WTC11 (cell line): ENCODE measurements around the gene SLCO2A1. TPM values are rescaled to one million over a fixed set of nuclear protein-coding genes. Genes with fewer than 3 reads are reported as not detected.

Experiments
- ATAC-seq: fragments of 200-7000 bp; cut with Tn5 transposase; 2 replicates; pipeline ENCODE4 v1.10.0; 2021; ENCODE audit warnings: mild to moderate bottlenecking, moderate library complexity
- CTCF ChIA-PET: fragments of 300-600 bp; sonication (Branson Sonifier 250); formaldehyde crosslinking; loops from one replicate; lab custom pipeline; 2021; ENCODE audit warnings: antibody characterized with exemption; lab: Charles Lee
- POLR2A ChIA-PET: fragments of 350-600 bp; sonication (Branson Sonifier 250); formaldehyde crosslinking; loops from one replicate; lab custom pipeline; 2021; ENCODE audit warnings: antibody characterized with exemption; lab: Charles Lee
- DNase-seq: peaks from one replicate; pipeline ENCODE4 v3.0.0; 2021; ENCODE audit warnings: low spot score
- H3K27ac Mint-ChIP-seq: 2 replicates; pipeline ENCODE4 v1.8.0; 2021; ENCODE audit warnings: mixed read lengths
- H3K27me3 Mint-ChIP-seq: 2 replicates; pipeline ENCODE4 v1.8.0; 2021; ENCODE audit warnings: low read depth, mild to moderate bottlenecking, moderate library complexity, mixed read lengths
- H3K36me3 Mint-ChIP-seq: 2 replicates; pipeline ENCODE4 v1.8.0; 2021; ENCODE audit warnings: mixed read lengths
- H3K4me1 Mint-ChIP-seq: 2 replicates; pipeline ENCODE4 v1.8.0; 2022; ENCODE audit warnings: mixed read lengths
- H3K4me3 Mint-ChIP-seq: 2 replicates; pipeline ENCODE4 v1.8.0; 2021; ENCODE audit warnings: mild to moderate bottlenecking, moderate library complexity, mixed read lengths
- H3K9me3 Mint-ChIP-seq: 2 replicates; pipeline ENCODE4 v1.8.0; 2021; ENCODE audit warnings: mixed read lengths
- AR ChIP-seq: fragments of 250-450 bp; sonication (Bioruptor Pico); IDR thresholded peaks from 2 replicates; pipeline ENCODE4 v1.9.0; 2021; ENCODE audit warnings: mild to moderate bottlenecking
- CREB1 ChIP-seq: sonication (generic); formaldehyde crosslinking; IDR thresholded peaks from 2 replicates; pipeline ENCODE4 v1.8.0; 2023; ENCODE audit warnings: mild to moderate bottlenecking, missing genetic modification reagents
- CTCF ChIP-seq: fragments of 200-600 bp; IDR thresholded peaks from 2 replicates; pipeline ENCODE4 v1.8.0; 2022; ENCODE audit warnings: antibody characterized with exemption
- E2F1 ChIP-seq: sonication (generic); formaldehyde crosslinking; IDR thresholded peaks from 2 replicates; pipeline ENCODE4 v1.8.0; 2022; ENCODE audit warnings: mild to moderate bottlenecking, missing genetic modification reagents
- ERG ChIP-seq: fragments of 250-450 bp; sonication (Bioruptor Pico); IDR thresholded peaks from 2 replicates; pipeline ENCODE4 v1.8.0; 2021; ENCODE audit warnings: mild to moderate bottlenecking
- ESRRA ChIP-seq: sonication (generic); formaldehyde crosslinking; IDR thresholded peaks from 2 replicates; pipeline ENCODE4 v1.8.1; 2022; ENCODE audit warnings: mild to moderate bottlenecking, missing genetic modification reagents, borderline replicate concordance
- ETV6 ChIP-seq: sonication (generic); formaldehyde crosslinking; IDR thresholded peaks from 2 replicates; pipeline ENCODE4 v1.8.1; 2022; ENCODE audit warnings: mild to moderate bottlenecking, missing genetic modification reagents
- FOXK1 ChIP-seq: sonication (generic); formaldehyde crosslinking; IDR thresholded peaks from 2 replicates; pipeline ENCODE4 v1.8.0; 2022; ENCODE audit warnings: mild to moderate bottlenecking, moderate library complexity, missing genetic modification reagents
- HMGA2 ChIP-seq: fragments of 250-450 bp; sonication (Bioruptor Pico); IDR thresholded peaks from 2 replicates; pipeline ENCODE4 v1.4.0; 2021; ENCODE audit warnings: mild to moderate bottlenecking, moderate library complexity
- KAT7 ChIP-seq: sonication (generic); formaldehyde crosslinking; IDR thresholded peaks from 2 replicates; pipeline ENCODE4 v1.8.1; 2023; ENCODE audit warnings: missing genetic modification reagents, mild to moderate bottlenecking, borderline replicate concordance
- MLX ChIP-seq: sonication (generic); formaldehyde crosslinking; IDR thresholded peaks from 2 replicates; pipeline ENCODE4 v1.8.1; 2023; ENCODE audit warnings: mild to moderate bottlenecking, missing genetic modification reagents, moderate library complexity
- MYBL2 ChIP-seq: sonication (generic); formaldehyde crosslinking; IDR thresholded peaks from 2 replicates; pipeline ENCODE4 v1.8.1; 2023; ENCODE audit warnings: mild to moderate bottlenecking, moderate library complexity, missing genetic modification reagents
- PRDM15 ChIP-seq: sonication (generic); formaldehyde crosslinking; IDR thresholded peaks from 2 replicates; pipeline ENCODE4 v1.8.0; 2022; ENCODE audit warnings: missing genetic modification reagents
- SOX15 ChIP-seq: fragments of 250-450 bp; sonication (Bioruptor Pico); IDR thresholded peaks from 2 replicates; pipeline ENCODE4 v1.9.0; 2021; ENCODE audit warnings: mild to moderate bottlenecking
- USF1 ChIP-seq: sonication (generic); formaldehyde crosslinking; IDR thresholded peaks from 2 replicates; pipeline ENCODE4 v1.8.0; 2022; ENCODE audit warnings: mild to moderate bottlenecking, missing genetic modification reagents
- ZNF281 ChIP-seq: sonication (generic); formaldehyde crosslinking; IDR thresholded peaks from 2 replicates; pipeline ENCODE4 v1.8.0; 2023; ENCODE audit warnings: mild to moderate bottlenecking, missing genetic modification reagents
- ZNF317 ChIP-seq: sonication (generic); formaldehyde crosslinking; IDR thresholded peaks from 2 replicates; pipeline ENCODE4 v1.8.1; 2023; ENCODE audit warnings: low read depth, mild to moderate bottlenecking, moderate library complexity, missing genetic modification reagents, borderline replicate concordance
- total RNA-seq: library from RNA; stranded (reverse); gene quantifications from 3 replicates; pipeline ENCODE4 v1.2.3, GENCODE V29; 2021

The SLCO2A1 gene
- total RNA-seq, 1 experiment from 2014 or later = 3.3 TPM

- ATAC-seq (no peak), DNase-seq (no peak)
- no peak overlapping the region for H3K4me3 Mint-ChIP-seq
- H3K9me3 Mint-ChIP-seq = peaks cover 4% of the 10 kb centered on the region
- ChIA-PET CTCF (interaction anchor here (2.2 kb wide), 1 partner anchor 20 kb away, joined by 8 read pairs; no protein-coding TSS in a partner anchor), POLR2A (no interaction called here)
- H3K27me3 Mint-ChIP-seq = peaks cover 8% of the 10 kb centered on the region
- peaks cover 33% of the 10 kb centered on the region for H3K4me1 Mint-ChIP-seq
- TF ChIP-seq ETV6 (CRISPR knock-in tag) (no peak), MLX (no peak), FOXK1 (CRISPR knock-in tag) (no peak), E2F1 (CRISPR knock-in tag) (no peak), CREB1 (CRISPR knock-in tag) (no peak), HMGA2 (CRISPR knock-in tag) (no peak), ESRRA (CRISPR knock-in tag) (no peak), ERG (no peak), PRDM15 (no peak)
- H3K36me3 Mint-ChIP-seq = no peaks in the 10 kb centered on the region
- no peak overlapping the region for H3K27ac Mint-ChIP-seq
These were observed 84.2 kb downstream of the SLCO2A1 start for GRCh38 chr3:133945381-133946095.

- H3K4me1 Mint-ChIP-seq = peaks cover 27% of the 10 kb centered on the region
- H3K27me3 Mint-ChIP-seq = peaks cover 4% of the 10 kb centered on the region; the same call in 1 of the 2 replicates
- DNase-seq (no peak), ATAC-seq (no peak)
- no peak overlapping the region for H3K4me3 Mint-ChIP-seq
- no peaks in the 10 kb centered on the region for H3K9me3 Mint-ChIP-seq
- POLR2A ChIA-PET = no interaction called here
- no peak overlapping the region for H3K27ac Mint-ChIP-seq
- CTCF ChIA-PET = interaction anchor here (2.2 kb wide), 1 partner anchor 20 kb away, joined by 8 read pairs; no protein-coding TSS in a partner anchor
- no peaks in the 10 kb centered on the region for H3K36me3 Mint-ChIP-seq
- TF ChIP-seq ZNF317 (CRISPR knock-in tag) (no peak), ESRRA (CRISPR knock-in tag) (no peak), MYBL2 (CRISPR knock-in tag) (no peak), USF1 (no peak), ZNF281 (CRISPR knock-in tag) (no peak), KAT7 (no peak), AR (CRISPR knock-in tag) (no peak), SOX15 (no peak), FOXK1 (CRISPR knock-in tag) (no peak), CTCF (no peak)
These were observed 84.9 kb downstream of the SLCO2A1 start for GRCh38 chr3:133944641-133945380.
